ENCODE data around the gene SUGT1. TPM values are rescaled to one million over a fixed set of nuclear protein-coding genes. Genes with fewer than 3 reads are reported as not detected.
"Not testable (repeated sequence)": the region's sequence is repeated elsewhere in the genome, so short reads cannot be mapped to it uniquely, and the experiment has no call there.

Gene SUGT1
- total RNA-seq, 1 donor from 2014 or later: 37.6 TPM

GRCh38 chr13:52669677-52670076 lies 17.0 kb downstream of the SUGT1 start:
- no peak for DNase-seq (ENCODE audit: low spot score)

GRCh38 chr13:52670726-52671125 lies 18.1 kb downstream of the SUGT1 start:
- no peak for DNase-seq (ENCODE audit: low spot score)

DNA sequence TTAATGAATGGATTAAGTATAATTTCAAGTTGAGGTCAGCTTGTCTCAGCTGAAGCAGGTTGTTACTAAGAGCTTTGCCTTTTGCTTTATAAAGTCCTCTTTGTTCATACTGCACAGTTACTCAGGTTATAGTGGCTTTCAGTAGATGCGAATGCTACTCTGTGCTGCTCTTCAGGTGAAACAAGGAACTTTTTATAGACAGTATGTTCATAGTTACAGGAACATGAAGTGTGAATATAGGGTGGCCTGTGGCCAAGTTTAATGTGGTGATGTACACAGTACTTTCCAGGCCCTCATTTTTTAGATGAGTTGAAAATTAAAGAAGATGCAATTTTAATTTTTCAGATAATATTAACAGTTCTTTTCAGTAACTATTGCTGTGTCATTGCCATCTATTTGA lies 20.8 kb downstream of the SUGT1 start:
- no peak for DNase-seq (ENCODE audit: low spot score)

DNA sequence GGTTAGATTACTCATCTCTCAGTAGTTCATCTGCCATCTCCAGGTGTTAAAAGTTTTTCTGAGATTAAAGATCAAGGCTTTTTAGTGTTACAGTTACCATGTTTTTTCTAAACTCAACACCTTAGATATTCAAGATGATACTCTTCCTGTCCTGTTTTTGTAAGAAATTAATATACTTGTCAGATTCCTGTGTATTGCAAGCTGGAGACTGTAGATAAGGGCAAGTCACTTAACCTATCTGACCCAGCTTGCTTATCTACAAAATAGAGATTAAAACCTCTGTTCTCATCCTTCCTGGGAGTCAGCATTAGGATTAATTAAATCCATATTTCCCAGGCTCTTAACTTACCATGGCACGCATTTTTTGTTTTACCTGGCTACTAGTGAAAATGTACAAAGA lies 25.2 kb downstream of the SUGT1 start:
- DNase-seq (ENCODE audit: low spot score): no peak

- DNase-seq (ENCODE audit: low spot score): not testable (repeated sequence)
Observed at GRCh38 chr13:52685806-52686205, 33.2 kb downstream of the SUGT1 start.

DNA sequence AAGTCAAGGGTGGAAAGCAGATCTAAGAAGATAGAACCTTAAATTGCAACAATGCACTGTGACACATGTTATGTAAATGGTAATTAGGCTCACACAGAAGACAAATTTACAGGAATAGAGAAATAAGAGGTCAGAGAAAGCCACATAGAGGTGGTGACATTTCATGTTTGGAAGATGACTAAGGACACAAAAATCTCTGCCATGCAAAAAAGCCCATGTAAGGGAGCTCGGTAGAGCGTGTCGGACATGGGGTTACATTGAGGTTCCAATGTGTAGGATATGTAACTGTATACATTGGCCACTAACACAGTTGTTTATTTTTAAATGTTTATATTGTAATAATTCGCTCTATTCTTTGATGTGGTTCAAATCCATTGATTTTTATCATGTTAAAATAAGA lies 33.7 kb downstream of the SUGT1 start:
- no peak for DNase-seq (ENCODE audit: low spot score)

- DNase-seq (ENCODE audit: low spot score): no peak
Observed at GRCh38 chr13:52695856-52696255, 43.2 kb downstream of the SUGT1 start.

DNA sequence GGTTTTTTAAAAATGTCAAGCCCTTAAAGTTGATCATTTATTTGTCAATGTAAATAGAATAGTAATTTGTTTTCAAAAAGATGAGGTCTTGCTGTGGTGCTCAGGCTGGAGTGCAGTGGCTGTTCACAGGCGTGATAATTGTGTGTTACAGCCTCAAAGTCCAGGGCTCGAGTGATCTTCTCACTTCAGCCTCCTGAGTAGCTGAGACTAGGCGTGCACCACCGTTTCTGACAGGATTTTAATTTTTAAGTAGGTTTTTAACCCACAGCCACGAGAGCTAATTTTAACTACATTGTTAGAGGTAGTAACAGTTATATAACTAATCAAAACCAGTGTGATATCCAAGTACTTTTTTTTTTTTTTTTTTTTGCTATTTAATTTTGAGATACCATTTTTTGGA lies 43.9 kb downstream of the SUGT1 start:
- no peak for DNase-seq (ENCODE audit: low spot score)

DNA sequence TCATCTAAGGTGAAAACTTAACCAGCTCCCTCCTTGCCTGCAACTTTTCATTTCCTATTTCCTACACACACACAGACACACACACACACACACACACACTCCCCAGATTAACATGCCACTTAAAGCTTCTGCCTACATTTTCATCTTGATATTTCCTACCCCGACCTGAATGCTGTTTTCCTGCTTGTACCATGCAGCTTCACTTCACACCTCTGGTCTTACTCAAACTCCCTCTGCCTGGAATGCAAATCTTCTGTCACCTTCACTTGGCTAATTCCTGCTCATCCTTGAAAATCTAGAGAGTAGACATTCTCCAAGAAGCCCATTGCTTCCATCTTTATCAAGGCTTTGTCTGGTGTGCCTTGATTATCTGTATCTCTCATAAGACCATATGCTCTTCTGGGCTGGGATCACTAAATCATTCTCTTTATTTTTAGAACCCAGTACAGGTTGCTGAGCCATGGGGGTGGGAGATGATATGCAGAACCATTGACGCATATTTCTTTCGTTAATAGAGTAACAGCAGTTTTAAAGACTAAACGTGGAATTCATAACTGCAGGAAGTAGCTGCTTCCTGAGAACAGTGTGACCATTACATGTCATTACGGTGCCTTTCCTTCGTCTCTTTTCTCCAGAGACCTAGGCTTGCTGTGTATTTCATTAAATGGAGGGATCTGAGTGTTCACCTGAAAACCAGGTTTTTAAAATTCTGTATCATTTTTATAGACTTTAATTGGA lies 49.3 kb downstream of the SUGT1 start:
- DNase-seq (ENCODE audit: low spot score): no peak

DNA sequence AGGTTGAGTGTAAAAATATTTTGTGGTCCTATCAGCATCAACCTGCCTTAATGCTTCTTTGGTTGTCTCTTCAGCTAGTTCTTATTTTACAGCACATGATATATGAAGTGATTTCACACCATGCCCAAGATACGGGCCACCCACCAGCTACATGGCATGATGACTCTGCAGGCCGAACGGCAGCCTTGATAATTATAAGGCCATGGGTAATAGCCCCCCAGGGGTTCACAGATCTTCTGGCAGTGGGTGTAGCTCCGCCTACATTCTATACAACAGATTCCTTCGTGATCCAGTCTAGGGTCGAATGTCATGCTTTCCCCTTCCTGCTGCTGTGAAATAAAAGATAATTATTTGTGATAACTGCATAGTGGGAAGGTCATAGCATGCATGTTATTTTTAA lies 50.8 kb downstream of the SUGT1 start:
- DNase-seq (ENCODE audit: low spot score): no peak

DNA sequence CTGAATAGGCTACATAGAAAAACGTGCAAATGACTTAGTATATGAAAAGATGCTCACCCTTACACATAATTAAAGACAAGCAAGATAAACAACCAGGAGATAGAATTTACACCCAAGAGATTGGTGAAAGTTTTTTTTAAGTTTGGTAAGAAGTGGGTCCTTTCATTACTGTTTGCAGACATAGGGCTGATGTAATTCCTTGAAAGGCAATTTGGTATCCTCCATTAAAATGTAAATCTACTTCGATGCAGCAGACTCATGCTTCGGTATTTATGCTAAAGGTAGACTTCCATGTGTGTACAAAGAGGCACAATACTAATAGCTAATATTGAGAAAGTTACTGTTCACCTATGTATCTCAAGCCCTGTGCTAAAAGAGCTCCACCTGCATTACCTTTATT lies 53.4 kb downstream of the SUGT1 start:
- DNase-seq (ENCODE audit: low spot score): no peak

DNA sequence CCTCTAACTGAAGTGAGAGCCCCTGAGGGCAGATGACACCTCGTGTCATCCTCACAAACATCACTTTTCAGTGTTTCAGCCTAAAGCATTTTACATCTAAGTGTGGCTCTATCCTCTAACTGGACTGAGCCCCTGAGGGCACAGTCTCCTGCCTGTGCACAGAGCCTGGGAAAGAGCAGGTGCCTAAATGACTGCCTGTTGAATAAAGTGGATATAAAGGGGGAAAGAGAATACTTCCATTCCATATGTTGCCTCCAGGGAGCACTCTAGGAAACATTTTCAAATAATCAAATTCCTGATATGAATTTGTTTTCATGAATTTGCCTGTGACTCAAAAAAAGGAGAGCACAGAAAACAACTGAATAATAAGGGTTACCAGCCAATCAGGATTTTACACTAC lies 54.7 kb downstream of the SUGT1 start:
- DNase-seq (ENCODE audit: low spot score): no peak

GRCh38 chr13:52708266-52708665 lies 55.6 kb downstream of the SUGT1 start:
- DNase-seq (ENCODE audit: low spot score): not testable (repeated sequence)

GRCh38 chr13:52711286-52711685 lies 58.6 kb downstream of the SUGT1 start:
- DNase-seq (ENCODE audit: low spot score): no peak

DNA sequence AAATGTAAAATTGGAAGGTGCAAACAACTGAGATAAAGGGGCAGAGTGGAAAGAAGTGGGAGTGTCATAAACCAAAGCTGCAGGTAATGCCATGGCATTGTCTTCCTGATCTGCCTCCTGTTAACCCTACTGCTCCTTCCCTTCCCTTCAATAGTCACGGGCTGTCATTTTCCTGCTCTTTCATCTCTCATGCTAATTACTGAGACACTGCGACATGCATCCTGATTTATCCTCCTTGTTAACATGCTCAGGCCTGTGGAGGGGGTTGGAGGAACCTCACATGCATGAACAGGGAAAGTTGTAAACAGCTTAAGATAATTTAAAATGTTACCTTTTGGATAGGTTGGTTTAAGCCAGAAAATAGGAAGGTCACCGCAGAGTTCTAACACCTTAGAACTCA lies 59.7 kb downstream of the SUGT1 start:
- no peak for DNase-seq (ENCODE audit: low spot score)

- peak; percentile 19 for DNase-seq (ENCODE audit: low spot score)
Observed at GRCh38 chr13:52713894-52714293, 61.3 kb downstream of the SUGT1 start.

GRCh38 chr13:52720904-52721303 lies 68.3 kb downstream of the SUGT1 start:
- DNase-seq (ENCODE audit: low spot score): not testable (repeated sequence)

- DNase-seq (ENCODE audit: low spot score): not testable (repeated sequence)
Observed at GRCh38 chr13:52721356-52721755, 68.7 kb downstream of the SUGT1 start.

- no peak for DNase-seq (ENCODE audit: low spot score)
Observed at GRCh38 chr13:52723181-52723580, 70.5 kb downstream of the SUGT1 start.

DNA sequence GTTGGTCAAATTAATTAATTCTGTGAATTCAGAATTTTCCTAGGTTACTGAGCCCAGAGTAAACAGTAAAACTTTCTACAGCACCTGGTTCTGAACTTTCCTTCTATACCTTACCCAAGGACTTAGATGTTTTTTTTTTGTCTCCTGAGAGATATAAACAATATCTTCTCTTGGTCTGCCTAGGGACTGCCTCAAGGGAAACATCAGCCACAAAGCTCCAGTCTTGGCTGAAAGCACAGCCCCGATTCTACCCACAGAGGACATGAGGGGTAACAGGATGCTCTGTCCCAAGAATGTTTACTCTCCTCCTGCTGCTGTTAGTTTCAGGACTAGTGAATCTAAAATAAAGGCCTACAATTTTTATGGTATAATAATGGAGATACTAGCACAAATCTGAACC lies 72.7 kb downstream of the SUGT1 start:
- no peak for DNase-seq (ENCODE audit: low spot score)

DNA sequence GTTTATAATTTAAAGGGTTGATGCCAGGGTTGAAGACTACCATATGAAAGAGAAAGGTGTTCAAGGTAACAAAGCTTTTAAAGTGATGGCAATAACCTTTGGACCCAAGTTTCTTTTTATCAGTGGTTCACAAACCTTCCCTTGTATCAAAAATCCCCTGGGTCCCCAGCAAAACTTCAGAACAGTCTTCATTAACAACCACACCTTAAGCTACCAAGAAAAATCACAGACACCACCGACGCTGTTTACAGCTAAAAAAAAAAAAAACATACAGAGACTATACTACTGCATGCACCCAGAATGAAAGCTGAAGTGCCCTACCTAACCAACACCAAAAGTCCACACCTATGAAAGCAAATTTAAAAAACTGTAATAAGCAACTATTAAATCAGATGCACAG lies 73.6 kb downstream of the SUGT1 start:
- no peak for DNase-seq (ENCODE audit: low spot score)

DNA sequence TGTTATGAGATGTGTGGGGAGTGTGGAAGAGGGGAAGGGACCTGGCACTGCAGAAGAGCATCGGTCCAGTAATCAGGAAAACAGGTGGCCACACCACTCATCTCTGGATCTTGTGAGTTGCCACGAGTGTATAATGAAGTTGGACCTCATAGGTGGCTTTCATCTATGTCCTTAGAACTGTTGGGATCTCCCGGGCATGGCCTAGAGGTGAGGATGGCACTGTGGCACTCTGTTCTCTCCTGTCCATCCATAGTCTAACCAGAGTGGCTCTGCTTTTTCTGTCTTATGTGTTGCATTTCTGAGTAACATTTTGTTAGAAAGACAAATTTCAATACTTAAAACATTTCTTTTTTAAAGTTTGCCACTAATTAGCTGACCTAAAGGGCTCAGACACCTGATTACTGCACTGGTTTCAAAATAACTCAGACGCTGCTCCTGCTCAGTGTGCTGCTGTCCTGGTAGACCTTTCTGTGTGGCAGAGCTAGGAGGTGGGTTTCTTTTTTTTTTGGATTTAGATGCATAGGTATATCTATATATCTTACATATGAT lies 81.5 kb downstream of the SUGT1 start:
- DNase-seq (ENCODE audit: low spot score): no peak

DNA sequence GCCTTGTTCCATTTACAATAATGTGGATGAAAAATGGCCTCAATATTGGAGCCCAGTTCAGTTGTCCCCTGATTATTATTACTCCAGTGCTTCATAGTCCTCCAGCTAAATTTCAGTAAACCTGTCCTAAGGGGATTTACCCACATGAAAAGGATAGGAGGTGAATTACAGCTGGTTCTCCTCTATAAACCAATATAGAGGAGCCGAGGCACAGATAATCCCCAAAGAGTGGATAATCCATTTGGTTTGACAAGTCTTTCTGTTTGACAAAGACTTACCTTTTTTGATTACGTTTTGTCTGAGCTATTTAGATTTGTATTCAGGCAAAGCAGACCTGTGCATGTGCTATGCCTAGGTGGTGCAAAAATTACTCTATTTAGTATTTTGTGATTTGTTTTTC lies 84.3 kb downstream of the SUGT1 start:
- no peak for DNase-seq (ENCODE audit: low spot score)

GRCh38 chr13:52737451-52737850 lies 84.8 kb downstream of the SUGT1 start:
- no peak for DNase-seq (ENCODE audit: low spot score)

Data from mucosa of gallbladder (tissue), 1 donor.